Measurements from ENCODE around the gene PAGR1.
A peak's percentile ranks its signal among the peaks of the same experiment; 100 is the strongest.
"Not testable (repeated sequence)": the region's sequence is repeated elsewhere in the genome, so short reads cannot be mapped to it uniquely, and the experiment has no call there.

The PAGR1 gene

DNA sequence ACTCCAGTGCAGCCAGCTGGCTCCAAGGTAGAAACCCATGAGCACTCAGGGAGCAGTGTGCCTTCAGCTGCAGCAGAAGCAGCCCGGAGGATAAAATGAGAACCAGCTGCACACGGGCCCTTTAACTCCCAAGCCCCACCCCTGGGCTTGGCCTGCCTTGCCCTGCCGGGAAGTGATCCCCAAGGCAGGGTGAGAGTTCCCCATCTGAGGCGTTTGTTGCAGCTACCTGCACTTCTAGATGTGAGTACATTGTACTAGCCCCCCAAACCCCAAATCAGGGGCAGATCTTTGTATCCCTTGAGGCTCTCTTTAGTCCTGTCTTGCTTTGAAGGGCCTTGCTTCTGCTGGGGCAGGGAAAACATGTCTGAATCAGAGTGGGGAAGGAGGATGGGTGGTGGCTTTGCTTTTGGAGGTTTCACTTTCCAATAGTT is 4.3 kb downstream of the PAGR1 start, which contains the start of gene MVP:
TSS of gene MVP (plus strand) at position 192 of the 431 bp plus-strand sequence. CDS start 10,088 bp downstream, outside the sequence.
- Histone ChIP-seq H3K36me3 (ENCODE audit: control insufficient read depth in 5 of 5, insufficient read depth in 5 of 5, low read length in 5 of 5) (peaks cover 0 to 14% (median 8%) of the 10 kb centered on the region in 5 donors), H3K27me3 (ENCODE audit: control insufficient read depth in 5 of 5, insufficient read depth in 4 of 5, low read length in 5 of 5) (no peaks in the 10 kb centered on the region), H3K27ac (ENCODE audit: low read depth, low read length) (peak within 1 kb of the TSS; percentile 97), H3K4me3 (ENCODE audit: low read depth in 1 of 5, low read length in 5 of 5) (peak within 1 kb of the TSS; percentile 82 to 96 (median 92)), H3K9me3 (ENCODE audit: control insufficient read depth in 5 of 5, low read length in 5 of 5) (no peaks in the 10 kb centered on the region), H3K4me1 (ENCODE audit: control insufficient read depth in 5 of 5, insufficient read depth in 5 of 5, low read length in 5 of 5) (peaks cover 18 to 69% (median 61%) of the 10 kb centered on the region in 5 donors), H3K9ac (ENCODE audit: low read length in 5 of 5) (peak within 1 kb of the TSS; percentile 82 to 93 (median 90))

- no peaks in the 10 kb centered on the region for H3K9me3 ChIP-seq (ENCODE audit: control insufficient read depth in 5 of 5, low read length in 5 of 5)
- H3K4me1 ChIP-seq (ENCODE audit: control insufficient read depth in 5 of 5, insufficient read depth in 5 of 5, low read length in 5 of 5), result peaks cover 19 to 73% (median 67%) of the 10 kb centered on the region in 5 donors
- H3K9ac ChIP-seq (ENCODE audit: low read length in 5 of 5), result peak overlapping the region; percentile 82 to 93 (median 90)
- H3K27ac ChIP-seq (ENCODE audit: low read depth, low read length), result peak overlapping the region; percentile 97
- H3K36me3 ChIP-seq (ENCODE audit: control insufficient read depth in 5 of 5, insufficient read depth in 5 of 5, low read length in 5 of 5), result peaks cover 0 to 14% (median 8%) of the 10 kb centered on the region in 5 donors
- H3K27me3 ChIP-seq (ENCODE audit: control insufficient read depth in 5 of 5, insufficient read depth in 4 of 5, low read length in 5 of 5), result no peaks in the 10 kb centered on the region
- H3K4me3 ChIP-seq (ENCODE audit: low read depth in 1 of 5, low read length in 5 of 5), result peak overlapping the region; percentile 82 to 96 (median 92)
Measured at GRCh38 chr16:29820730-29821642, 5.0 kb downstream of the PAGR1 start.

- Histone ChIP-seq H3K4me3 (ENCODE audit: low read depth in 1 of 5, low read length in 5 of 5) (peak overlapping the region; percentile 82 to 96 (median 92)), H3K9me3 (ENCODE audit: control insufficient read depth in 5 of 5, low read length in 5 of 5) (no peaks in the 10 kb centered on the region), H3K9ac (ENCODE audit: low read length in 5 of 5) (peak overlapping the region; percentile 16 to 93 (median 89)), H3K36me3 (ENCODE audit: control insufficient read depth in 5 of 5, insufficient read depth in 5 of 5, low read length in 5 of 5) (peaks cover 0 to 14% (median 8%) of the 10 kb centered on the region in 5 donors), H3K4me1 (ENCODE audit: control insufficient read depth in 5 of 5, insufficient read depth in 5 of 5, low read length in 5 of 5) (peaks cover 19 to 70% (median 66%) of the 10 kb centered on the region in 5 donors), H3K27me3 (ENCODE audit: control insufficient read depth in 5 of 5, insufficient read depth in 4 of 5, low read length in 5 of 5) (no peaks in the 10 kb centered on the region), H3K27ac (ENCODE audit: low read depth, low read length) (peak overlapping the region; percentile 97)
Measured at GRCh38 chr16:29821643-29822115, 5.7 kb downstream of the PAGR1 start.

- peak overlapping the region; percentile 57 for H3K27ac ChIP-seq (ENCODE audit: low read depth, low read length)
- H3K27me3 ChIP-seq (ENCODE audit: control insufficient read depth in 5 of 5, insufficient read depth in 4 of 5, low read length in 5 of 5), result no peaks in the 10 kb centered on the region
- H3K36me3 ChIP-seq (ENCODE audit: control insufficient read depth in 5 of 5, insufficient read depth in 5 of 5, low read length in 5 of 5), result peaks cover 0 to 4% (median 2%) of the 10 kb centered on the region in 5 donors
- H3K4me1 ChIP-seq (ENCODE audit: control insufficient read depth in 5 of 5, insufficient read depth in 5 of 5, low read length in 5 of 5), result peaks cover 16 to 65% (median 63%) of the 10 kb centered on the region in 5 donors
- H3K9ac ChIP-seq (ENCODE audit: low read length in 5 of 5), result peak overlapping the region in 2 of 5 donors; percentile 24 to 63
- H3K4me3 ChIP-seq (ENCODE audit: low read depth in 1 of 5, low read length in 5 of 5), result peak overlapping the region in 2 of 5 donors; percentile 19 to 33
- H3K9me3 ChIP-seq (ENCODE audit: control insufficient read depth in 5 of 5, low read length in 5 of 5), result no peaks in the 10 kb centered on the region
Measured at GRCh38 chr16:29824589-29825144, 8.7 kb downstream of the PAGR1 start.

DNA sequence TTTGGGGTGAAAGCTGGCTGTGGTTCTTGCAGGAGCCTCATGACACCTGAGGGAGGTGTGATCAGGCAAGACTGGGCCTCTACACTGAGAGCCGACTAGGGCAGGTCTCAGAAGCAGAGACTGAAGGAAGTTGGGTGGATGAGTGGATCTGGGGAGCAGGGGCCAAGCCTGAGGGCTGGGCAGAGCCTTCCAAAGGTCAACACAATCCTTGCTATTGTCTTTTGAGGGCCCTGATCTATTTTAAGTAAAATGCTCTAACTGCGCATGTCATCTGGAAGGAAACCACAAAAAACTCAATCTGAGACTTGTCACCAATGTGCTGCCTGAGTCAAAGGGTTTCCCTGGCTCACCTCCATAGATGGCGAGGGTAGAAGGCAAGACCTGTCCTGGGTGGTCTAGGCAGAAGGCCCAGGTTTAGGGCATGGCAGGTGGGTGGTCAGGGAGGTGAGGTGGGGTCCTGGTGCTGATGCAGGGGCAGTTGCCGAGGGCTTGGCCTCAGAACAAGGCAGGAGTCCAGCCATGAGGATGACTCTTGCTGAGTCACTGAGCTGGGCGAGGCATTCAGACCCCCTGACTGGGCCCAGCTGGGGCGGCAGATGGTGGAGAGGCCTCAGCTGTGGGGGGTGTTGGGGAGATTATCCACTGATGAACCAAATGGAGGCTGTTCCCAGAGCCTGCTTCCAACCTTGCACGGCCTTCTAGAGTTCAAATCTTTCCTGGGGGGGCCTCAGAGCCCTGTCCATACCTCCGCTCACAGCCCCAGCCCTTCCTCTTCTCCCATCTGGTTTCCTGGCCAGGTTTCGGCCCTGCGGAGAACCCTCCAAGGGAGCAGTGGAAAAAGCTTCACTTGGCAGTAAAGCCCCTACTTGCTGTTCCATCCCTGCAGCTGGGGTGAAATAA is 9.4 kb downstream of the PAGR1 start:
- Histone ChIP-seq H3K9ac (ENCODE audit: low read length in 5 of 5) (peak overlapping the region in 4 of 5 donors; percentile 24 to 63 (median 34)), H3K36me3 (ENCODE audit: control insufficient read depth in 5 of 5, insufficient read depth in 5 of 5, low read length in 5 of 5) (peaks cover 0 to 9% (median 7%) of the 10 kb centered on the region in 5 donors), H3K27me3 (ENCODE audit: control insufficient read depth in 5 of 5, insufficient read depth in 4 of 5, low read length in 5 of 5) (no peaks in the 10 kb centered on the region), H3K4me1 (ENCODE audit: control insufficient read depth in 5 of 5, insufficient read depth in 5 of 5, low read length in 5 of 5) (peaks cover 16 to 58% (median 55%) of the 10 kb centered on the region in 5 donors), H3K27ac (ENCODE audit: low read depth, low read length) (peak overlapping the region; percentile 57), H3K9me3 (ENCODE audit: control insufficient read depth in 5 of 5, low read length in 5 of 5) (no peaks in the 10 kb centered on the region), H3K4me3 (ENCODE audit: low read depth in 1 of 5, low read length in 5 of 5) (peak overlapping the region in 2 of 5 donors; percentile 19 to 33)

GRCh38 chr16:29826342-29826695 is 10.4 kb downstream of the PAGR1 start:
- H3K27me3 ChIP-seq (ENCODE audit: control insufficient read depth in 5 of 5, insufficient read depth in 4 of 5, low read length in 5 of 5), result no peaks in the 10 kb centered on the region
- H3K4me1 ChIP-seq (ENCODE audit: control insufficient read depth in 5 of 5, insufficient read depth in 5 of 5, low read length in 5 of 5), result peaks cover 10 to 49% (median 46%) of the 10 kb centered on the region in 5 donors
- peak overlapping the region in 1 of 5 donors; percentile 2 for H3K9ac ChIP-seq (ENCODE audit: low read length in 5 of 5)
- no peak overlapping the region for H3K4me3 ChIP-seq (ENCODE audit: low read depth in 1 of 5, low read length in 5 of 5)
- H3K9me3 ChIP-seq (ENCODE audit: control insufficient read depth in 5 of 5, low read length in 5 of 5), result no peaks in the 10 kb centered on the region
- peaks cover 0 to 17% (median 14%) of the 10 kb centered on the region in 5 donors for H3K36me3 ChIP-seq (ENCODE audit: control insufficient read depth in 5 of 5, insufficient read depth in 5 of 5, low read length in 5 of 5)
- no peak overlapping the region for H3K27ac ChIP-seq (ENCODE audit: low read depth, low read length)

- no peak overlapping the region for H3K9ac ChIP-seq (ENCODE audit: low read length in 5 of 5)
- no peaks in the 10 kb centered on the region for H3K9me3 ChIP-seq (ENCODE audit: control insufficient read depth in 5 of 5, low read length in 5 of 5)
- H3K36me3 ChIP-seq (ENCODE audit: control insufficient read depth in 5 of 5, insufficient read depth in 5 of 5, low read length in 5 of 5), result peaks cover 0 to 58% (median 39%) of the 10 kb centered on the region in 5 donors
- H3K27ac ChIP-seq (ENCODE audit: low read depth, low read length), result no peak overlapping the region
- no peak overlapping the region for H3K4me3 ChIP-seq (ENCODE audit: low read depth in 1 of 5, low read length in 5 of 5)
- no peaks in the 10 kb centered on the region for H3K27me3 ChIP-seq (ENCODE audit: control insufficient read depth in 5 of 5, insufficient read depth in 4 of 5, low read length in 5 of 5)
- peaks cover 0 to 13% (median 12%) of the 10 kb centered on the region in 5 donors for H3K4me1 ChIP-seq (ENCODE audit: control insufficient read depth in 5 of 5, insufficient read depth in 5 of 5, low read length in 5 of 5)
Measured at GRCh38 chr16:29830774-29831173, 14.8 kb downstream of the PAGR1 start.

GRCh38 chr16:29831490-29831889 is 15.5 kb downstream of the PAGR1 start:
- Histone ChIP-seq H3K27ac (ENCODE audit: low read depth, low read length) (no peak overlapping the region), H3K9ac (ENCODE audit: low read length in 5 of 5) (no peak overlapping the region), H3K9me3 (ENCODE audit: control insufficient read depth in 5 of 5, low read length in 5 of 5) (no peaks in the 10 kb centered on the region), H3K27me3 (ENCODE audit: control insufficient read depth in 5 of 5, insufficient read depth in 4 of 5, low read length in 5 of 5) (no peaks in the 10 kb centered on the region), H3K4me1 (ENCODE audit: control insufficient read depth in 5 of 5, insufficient read depth in 5 of 5, low read length in 5 of 5) (peaks cover 0 to 9% (median 7%) of the 10 kb centered on the region in 5 donors), H3K36me3 (ENCODE audit: control insufficient read depth in 5 of 5, insufficient read depth in 5 of 5, low read length in 5 of 5) (peaks cover 0 to 64% (median 41%) of the 10 kb centered on the region in 5 donors), H3K4me3 (ENCODE audit: low read depth in 1 of 5, low read length in 5 of 5) (no peak overlapping the region)

- not testable (repeated sequence) for H3K9ac ChIP-seq (ENCODE audit: low read length in 5 of 5); H3K27me3 ChIP-seq (ENCODE audit: control insufficient read depth in 5 of 5, insufficient read depth in 4 of 5, low read length in 5 of 5); H3K4me3 ChIP-seq (ENCODE audit: low read depth in 1 of 5, low read length in 5 of 5); H3K9me3 ChIP-seq (ENCODE audit: control insufficient read depth in 5 of 5, low read length in 5 of 5); H3K27ac ChIP-seq (ENCODE audit: low read depth, low read length); H3K4me1 ChIP-seq (ENCODE audit: control insufficient read depth in 5 of 5, insufficient read depth in 5 of 5, low read length in 5 of 5)
- H3K36me3 ChIP-seq (ENCODE audit: control insufficient read depth in 5 of 5, insufficient read depth in 5 of 5, low read length in 5 of 5), result peaks cover 0 to 80% (median 57%) of the 10 kb centered on the region in 5 donors
Measured at GRCh38 chr16:29833219-29833618, 17.3 kb downstream of the PAGR1 start.

All from subcutaneous abdominal adipose tissue (tissue), 5 donors.